Spleen (tissue), 11 donors: ENCODE data around the gene PRICKLE1. TPM values are rescaled to one million over a fixed set of nuclear protein-coding genes. Genes with fewer than 3 reads are reported as not detected.
A peak's percentile ranks its signal among the peaks of the same experiment; 100 is the strongest.

ENCODE experiments used
- DNase-seq: peaks from one replicate; pipeline ENCODE4 v3.0.0-alpha.2; 2020
- H3K27ac ChIP-seq, 8 donors: fragments of 200-600 bp; sonication (generic) in 7 of 8; 1 replicate in 4 of 8; 2 replicates in 4 of 8; pipeline versions ENCODE4 v1.5.0 to v1.8.0; 2016 to 2021; ENCODE audit warnings: inconsistent platforms in 4 of 8, mild to moderate bottlenecking in 4 of 8, moderate library complexity in 1 of 8
- H3K27me3 ChIP-seq, 7 donors: fragments of 200-600 bp; sonication (generic) in 6 of 7; replicated peaks in 1 of 7; 1 replicate in 4 of 7; 2 replicates in 3 of 7; pipeline versions ENCODE4 v1.5.0 to v1.8.0; 2016 to 2021; ENCODE audit warnings: inconsistent platforms in 3 of 7, mild to moderate bottlenecking in 1 of 7
- H3K36me3 ChIP-seq, 6 donors: fragments of 200-600 bp; sonication (generic) in 5 of 6; 1 replicate in 4 of 6; 2 replicates in 2 of 6; pipeline versions ENCODE4 v1.5.0 to v1.8.0; 2016 to 2021; ENCODE audit warnings: inconsistent platforms in 2 of 6
- H3K4me1 ChIP-seq, 6 donors: fragments of 200-600 bp; sonication (generic) in 5 of 6; 1 replicate in 3 of 6; 2 replicates in 3 of 6; pipeline versions ENCODE4 v1.5.0 to v1.8.0; 2016 to 2021; ENCODE audit warnings: inconsistent platforms in 3 of 6
- H3K4me3 ChIP-seq, 8 donors: fragments of 200-600 bp; sonication (generic) in 7 of 8; 1 replicate in 4 of 8; 2 replicates in 4 of 8; pipeline versions ENCODE4 v1.5.0 to v1.8.0; 2016 to 2021; ENCODE audit warnings: inconsistent platforms in 4 of 8, mild to moderate bottlenecking in 4 of 8, moderate library complexity in 2 of 8
- H3K9me3 ChIP-seq, 8 donors: fragments of 200-600 bp; sonication (generic) in 7 of 8; 1 replicate in 4 of 8; 2 replicates in 4 of 8; pipeline versions ENCODE4 v1.5.0 to v1.8.0; 2016 to 2021; ENCODE audit warnings: inconsistent platforms in 4 of 8
- CTCF ChIP-seq, 11 experiments: fragments of 200-600 bp in 7 of 11; fragments of 450-650 bp in 4 of 11; sonication (generic) in 4 of 11; IDR thresholded peaks in 8 of 11; conservative IDR thresholded peaks in 3 of 11; 1 replicate in 7 of 11; 2 replicates in 4 of 11; pipeline versions ENCODE4 v1.4.0 to v1.8.0; 2016 to 2021; ENCODE audit warnings: antibody characterized with exemption in 11 of 11, inconsistent platforms in 4 of 11, mild to moderate bottlenecking in 1 of 11
- POLR2A ChIP-seq, 3 donors: fragments of 450-650 bp; IDR thresholded peaks; one replicate each; pipeline ENCODE4 v1.5.1; 2017; ENCODE audit warnings: antibody characterized with exemption in 3 of 3, mild to moderate bottlenecking in 1 of 3
- POLR2AphosphoS5 ChIP-seq, 3 donors: sonication (generic); formaldehyde crosslinking; IDR thresholded peaks; one replicate each; pipeline ENCODE4 v1.5.1; 2017; ENCODE audit warnings: antibody characterized with exemption in 3 of 3
- WGBS, 5 donors: extraction: QIAGEN DNeasy Blood & Tissue Kit in 3 of 5; methylation state at CpG; one replicate each; pipeline versions ENCODE4 v1.1.5 to v1.1.7; 2013 to 2018; 5-methylcytosine and 5-hydroxymethylcytosine counted together
- intact Hi-C: fragments of 100-400 bp; cut with DNase I; formaldehyde crosslinking; loops from one replicate; pipeline ENCODE4 v1.15.0; 2023; ENCODE audit warnings: low total_unique reads
- polyA plus RNA-seq, 3 donors: library from polyadenylated mRNA; stranded (reverse); fragments of 200-250 nt; gene quantifications; one replicate each; pipeline ENCODE4 v1.2.1, GENCODE V29; 2013
- total RNA-seq, 7 donors: library from RNA; depleted of rRNA in 3 of 7; stranded (reverse); fragments of >200 nt in 3 of 7; fragmentation: NEBNext Ultra II Directional in 4 of 7; extraction: Animal tissue kit (Norgen Biotek cat#: 25700) in 4 of 7; gene quantifications; one replicate each; pipeline versions ENCODE4 v1.1.0 to v1.2.1, GENCODE V29; 2016 to 2021
- donor health status: healthy with polysubstance abuse.
- donor health status: DM: no; HTN: no; CAD: no; lungs with moderate emphysema.
- donor health status: DM: no; HTN: no; CAD: no.
- donor health status: Bipolar disorder and iron deficiency.
- donor health status: healthy.
- donor health status: DM: no; HTN: no; CAD: no.
- donor health status: DM: yes; HTN: yes; CAD: no.

PRICKLE1 gene
- total and polyA plus RNA-seq, 10 donors, result 5.1 to 73.0 (median 29.3) TPM

- H3K4me3 ChIP-seq, result no peak overlapping the region
- H3K27me3 ChIP-seq, result no peaks in the 10 kb centered on the region
- TF ChIP-seq CTCF (IDR thresholded peaks at IDR 0.05 in 8 of 11, conservative IDR thresholded peaks at IDR 0.05 in 3 of 11) (peak in 10 of 11 experiments; percentile 24 to 69 (median 55)), POLR2AphosphoS5 (IDR thresholded peaks at IDR 0.05) (no peak), POLR2A (IDR thresholded peaks at IDR 0.05) (no peak)
- H3K36me3 ChIP-seq, result no peaks in the 10 kb centered on the region
- WGBS, 5 donors, result 26 to 33% (median 29%) methylated on average over 6 of the region's 6 CpGs
- H3K4me1 ChIP-seq, result peaks cover 0 to 33% (median 10%) of the 10 kb centered on the region in 6 donors
- no peak overlapping the region for H3K27ac ChIP-seq
- DNase-seq, result no peak
- H3K9me3 ChIP-seq, result no peaks in the 10 kb centered on the region
- intact Hi-C loops, result loop anchor here (10.0 kb wide), 1 partner anchor 84 kb away; no protein-coding TSS in a partner anchor
These were observed 20.3 kb downstream of the PRICKLE1 start for GRCh38 chr12:42568952-42569915.

- 50 to 69% (median 56%) methylated on average over 5 of the region's 5 CpGs for WGBS, 5 donors
- TF ChIP-seq POLR2A (IDR thresholded peaks at IDR 0.05) (no peak), CTCF (IDR thresholded peaks at IDR 0.05 in 8 of 11, conservative IDR thresholded peaks at IDR 0.05 in 3 of 11) (no peak)
- no peak for DNase-seq
- H3K27ac ChIP-seq, result peak overlapping the region in 4 of 8 donors; percentile 1 to 33 (median 17)
- H3K4me3 ChIP-seq, result no peak overlapping the region
- H3K27me3 ChIP-seq, result no peaks in the 10 kb centered on the region
- H3K9me3 ChIP-seq, result no peaks in the 10 kb centered on the region
- peaks cover 0 to 33% (median 10%) of the 10 kb centered on the region in 6 donors for H3K4me1 ChIP-seq
- intact Hi-C loops, result loop anchor here (10.0 kb wide), 1 partner anchor 81 kb away; no protein-coding TSS in a partner anchor
- H3K36me3 ChIP-seq, result no peaks in the 10 kb centered on the region
These were observed 23.9 kb downstream of the PRICKLE1 start for GRCh38 chr12:42565633-42566032.

- no peaks in the 10 kb centered on the region for H3K36me3 ChIP-seq
- no peaks in the 10 kb centered on the region for H3K27me3 ChIP-seq
- no peak overlapping the region for H3K4me3 ChIP-seq
- TF ChIP-seq POLR2AphosphoS5 (IDR thresholded peaks at IDR 0.05), result no peak
- no peak for TF ChIP-seq CTCF (IDR thresholded peaks at IDR 0.05 in 8 of 11, conservative IDR thresholded peaks at IDR 0.05 in 3 of 11)
- TF ChIP-seq POLR2A (IDR thresholded peaks at IDR 0.05), result no peak
- H3K4me1 ChIP-seq, result peaks cover 0 to 33% (median 10%) of the 10 kb centered on the region in 6 donors
- peak overlapping the region in 2 of 8 donors; percentile 1 to 13 for H3K27ac ChIP-seq
- intact Hi-C loops, result loop anchor here (10.0 kb wide), 1 partner anchor 80 kb away; no protein-coding TSS in a partner anchor
- no peak for DNase-seq
- no peaks in the 10 kb centered on the region for H3K9me3 ChIP-seq
- 50 to 78% (median 66%) methylated on average over 2 of the region's 2 CpGs for WGBS, 5 donors
These were observed 24.6 kb downstream of the PRICKLE1 start for GRCh38 chr12:42564996-42565395.

GRCh38 chr12:42564556-42564955 is 25.0 kb downstream of the PRICKLE1 start:
- DNase-seq, result no peak
- 75 to 84% (median 82%) methylated on average over 3 of the region's 3 CpGs for WGBS, 5 donors
- H3K9me3 ChIP-seq, result no peaks in the 10 kb centered on the region
- peaks cover 0 to 31% (median 8%) of the 10 kb centered on the region in 6 donors for H3K4me1 ChIP-seq
- no peaks in the 10 kb centered on the region for H3K36me3 ChIP-seq
- no peaks in the 10 kb centered on the region for H3K27me3 ChIP-seq
- peak overlapping the region in 1 of 8 donors; percentile 13 for H3K27ac ChIP-seq
- intact Hi-C loops, result loop anchor here (10.0 kb wide), 1 partner anchor 80 kb away; no protein-coding TSS in a partner anchor
- H3K4me3 ChIP-seq, result no peak overlapping the region
- no peak for TF ChIP-seq POLR2AphosphoS5 (IDR thresholded peaks at IDR 0.05)
- no peak for TF ChIP-seq POLR2A (IDR thresholded peaks at IDR 0.05)
- TF ChIP-seq CTCF (IDR thresholded peaks at IDR 0.05 in 8 of 11, conservative IDR thresholded peaks at IDR 0.05 in 3 of 11), result no peak
